GM12874 (cell line): ENCODE data around the gene DDX1.

Experiments used
- CTCF ChIP-seq: IDR thresholded peaks from 2 replicates; pipeline ENCODE4 v1.5.1; 2011; ENCODE audit warnings: low read depth, mild to moderate bottlenecking, control low read depth, low read length, moderate library complexity; ENCODE audit not compliant: insufficient read depth

Gene DDX1

GRCh38 chr2:15608392-15608761 lies 16.7 kb downstream of the DDX1 start:
- no peak for TF ChIP-seq CTCF

GRCh38 chr2:15609341-15610042 lies 17.8 kb downstream of the DDX1 start:
- no peak for TF ChIP-seq CTCF

GRCh38 chr2:15610430-15610952 lies 18.8 kb downstream of the DDX1 start:
- TF ChIP-seq CTCF = no peak

- TF ChIP-seq CTCF = no peak
Measured at GRCh38 chr2:15613736-15614429, 22.2 kb downstream of the DDX1 start.

GRCh38 chr2:15614545-15615300 lies 23.1 kb downstream of the DDX1 start:
- no peak for TF ChIP-seq CTCF

GRCh38 chr2:15615301-15615920 lies 23.7 kb downstream of the DDX1 start:
- no peak for TF ChIP-seq CTCF

- no peak for TF ChIP-seq CTCF
Measured at GRCh38 chr2:15616429-15616828, 24.8 kb downstream of the DDX1 start.
